Measurements from ENCODE around the gene RCOR3.

DNA sequence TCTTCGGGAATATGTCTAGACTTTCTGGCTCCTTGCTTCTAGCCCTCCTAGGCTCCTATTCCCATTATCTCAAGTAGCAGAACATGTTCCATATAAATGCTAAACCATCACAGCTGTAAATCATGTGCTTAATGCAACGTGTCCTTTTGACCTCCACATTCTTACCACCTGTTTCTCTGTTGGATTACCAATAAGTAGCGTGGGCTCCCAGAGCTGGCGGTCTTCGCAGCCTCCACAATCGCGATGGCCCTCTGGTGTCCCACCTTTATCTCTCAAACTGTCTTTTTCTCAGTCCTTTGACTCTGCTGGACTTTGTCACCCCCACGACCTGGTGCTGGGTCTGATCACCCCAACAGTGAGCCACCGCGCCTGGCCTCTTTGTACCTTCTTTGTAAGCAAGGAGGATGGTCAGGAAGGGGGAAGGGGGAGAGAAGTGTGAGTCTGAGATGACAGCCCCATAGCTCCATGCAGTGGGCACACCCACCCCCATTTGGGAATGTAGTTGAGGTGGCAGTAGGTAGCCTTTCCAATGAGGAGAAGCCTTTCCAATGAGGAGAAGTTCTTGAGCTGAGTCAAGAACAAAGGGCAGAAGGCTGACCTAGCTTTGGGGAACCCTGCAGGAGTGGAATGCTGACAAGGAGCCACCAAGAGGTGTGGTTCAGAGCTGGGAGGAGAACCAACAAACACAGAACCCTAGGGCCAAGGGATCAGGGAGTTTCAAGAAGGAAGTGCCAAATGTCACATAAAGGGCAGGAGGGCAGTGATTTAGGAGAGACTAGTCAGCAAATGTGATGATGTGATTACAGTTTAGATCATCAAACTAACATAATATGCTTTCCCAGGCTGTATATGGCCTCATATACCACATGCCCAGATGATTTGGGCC, 81.7 kb downstream of the RCOR3 start:
- TF ChIP-seq, protein P1, sequence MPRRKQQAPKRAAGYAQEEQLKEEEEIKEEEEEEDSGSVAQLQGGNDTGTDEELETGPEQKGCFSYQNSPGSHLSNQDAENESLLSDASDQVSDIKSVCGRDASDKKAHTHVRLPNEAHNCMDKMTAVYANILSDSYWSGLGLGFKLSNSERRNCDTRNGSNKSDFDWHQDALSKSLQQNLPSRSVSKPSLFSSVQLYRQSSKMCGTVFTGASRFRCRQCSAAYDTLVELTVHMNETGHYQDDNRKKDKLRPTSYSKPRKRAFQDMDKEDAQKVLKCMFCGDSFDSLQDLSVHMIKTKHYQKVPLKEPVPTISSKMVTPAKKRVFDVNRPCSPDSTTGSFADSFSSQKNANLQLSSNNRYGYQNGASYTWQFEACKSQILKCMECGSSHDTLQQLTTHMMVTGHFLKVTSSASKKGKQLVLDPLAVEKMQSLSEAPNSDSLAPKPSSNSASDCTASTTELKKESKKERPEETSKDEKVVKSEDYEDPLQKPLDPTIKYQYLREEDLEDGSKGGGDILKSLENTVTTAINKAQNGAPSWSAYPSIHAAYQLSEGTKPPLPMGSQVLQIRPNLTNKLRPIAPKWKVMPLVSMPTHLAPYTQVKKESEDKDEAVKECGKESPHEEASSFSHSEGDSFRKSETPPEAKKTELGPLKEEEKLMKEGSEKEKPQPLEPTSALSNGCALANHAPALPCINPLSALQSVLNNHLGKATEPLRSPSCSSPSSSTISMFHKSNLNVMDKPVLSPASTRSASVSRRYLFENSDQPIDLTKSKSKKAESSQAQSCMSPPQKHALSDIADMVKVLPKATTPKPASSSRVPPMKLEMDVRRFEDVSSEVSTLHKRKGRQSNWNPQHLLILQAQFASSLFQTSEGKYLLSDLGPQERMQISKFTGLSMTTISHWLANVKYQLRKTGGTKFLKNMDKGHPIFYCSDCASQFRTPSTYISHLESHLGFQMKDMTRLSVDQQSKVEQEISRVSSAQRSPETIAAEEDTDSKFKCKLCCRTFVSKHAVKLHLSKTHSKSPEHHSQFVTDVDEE (CRISPR knock-in tag; IDR thresholded peaks at IDR 0.05), result no peak
- TF ChIP-seq OSR1 (CRISPR knock-in tag; IDR thresholded peaks at IDR 0.05), result no peak

Measured in SK-N-SH treated with all-trans-retinoic acid at 6 μM for 48 hours (cell line).